NCI-H82 (cell line): ENCODE data around the gene BTG2.
"Not testable (repeated sequence)": the region's sequence is repeated elsewhere in the genome, so short reads cannot be mapped to it uniquely, and the experiment has no call there.

Experiments used
- DNase-seq: peaks from one replicate; lab custom pipeline; 2025; lab: John Stamatoyannopoulos, UW

The BTG2 gene

DNA sequence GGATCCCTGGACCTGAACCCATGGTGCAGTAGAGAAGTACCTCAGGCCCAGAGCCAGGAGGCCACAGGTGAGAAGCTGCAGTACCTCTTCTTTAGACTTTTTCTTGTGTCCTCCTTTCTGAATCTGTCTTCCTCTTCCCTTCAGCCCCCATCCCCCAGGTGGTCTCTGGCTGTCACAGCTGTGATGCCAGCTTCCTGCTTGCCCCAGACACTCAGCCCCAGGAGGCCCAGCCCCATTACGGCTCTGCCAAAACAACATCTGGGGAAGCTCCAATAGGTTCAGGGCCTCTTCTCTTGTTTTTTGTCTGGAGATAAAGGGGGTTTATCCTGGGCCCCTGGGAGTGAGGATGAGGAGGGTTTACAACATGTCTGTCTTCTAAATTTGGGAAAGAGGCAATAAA lies 9.5 kb upstream of the BTG2 start:
- DNase-seq = peak; percentile 48

- peak; percentile 89 for DNase-seq
Measured at GRCh38 chr1:203296460-203297073, 8.8 kb upstream of the BTG2 start.

DNA sequence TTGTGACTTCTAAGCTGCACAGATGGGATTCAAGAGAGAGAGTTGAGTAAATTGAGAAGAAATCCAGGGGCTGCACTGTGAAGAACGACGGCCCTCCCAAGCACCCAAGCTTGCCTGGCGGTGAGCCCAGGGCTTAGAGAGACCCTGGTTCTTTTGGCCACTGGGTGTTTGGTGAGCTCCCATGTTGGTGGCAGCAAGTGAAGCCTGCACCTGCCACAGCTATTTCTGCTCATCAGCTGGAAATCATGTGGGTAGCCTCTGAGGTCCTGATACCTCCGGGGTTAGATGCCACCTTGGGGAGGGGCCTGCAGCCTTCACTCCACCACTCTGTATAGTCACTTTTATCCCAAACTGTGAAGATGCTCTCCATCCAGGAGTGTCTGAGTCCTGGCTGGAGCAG lies 6.2 kb upstream of the BTG2 start:
- no peak for DNase-seq

DNA sequence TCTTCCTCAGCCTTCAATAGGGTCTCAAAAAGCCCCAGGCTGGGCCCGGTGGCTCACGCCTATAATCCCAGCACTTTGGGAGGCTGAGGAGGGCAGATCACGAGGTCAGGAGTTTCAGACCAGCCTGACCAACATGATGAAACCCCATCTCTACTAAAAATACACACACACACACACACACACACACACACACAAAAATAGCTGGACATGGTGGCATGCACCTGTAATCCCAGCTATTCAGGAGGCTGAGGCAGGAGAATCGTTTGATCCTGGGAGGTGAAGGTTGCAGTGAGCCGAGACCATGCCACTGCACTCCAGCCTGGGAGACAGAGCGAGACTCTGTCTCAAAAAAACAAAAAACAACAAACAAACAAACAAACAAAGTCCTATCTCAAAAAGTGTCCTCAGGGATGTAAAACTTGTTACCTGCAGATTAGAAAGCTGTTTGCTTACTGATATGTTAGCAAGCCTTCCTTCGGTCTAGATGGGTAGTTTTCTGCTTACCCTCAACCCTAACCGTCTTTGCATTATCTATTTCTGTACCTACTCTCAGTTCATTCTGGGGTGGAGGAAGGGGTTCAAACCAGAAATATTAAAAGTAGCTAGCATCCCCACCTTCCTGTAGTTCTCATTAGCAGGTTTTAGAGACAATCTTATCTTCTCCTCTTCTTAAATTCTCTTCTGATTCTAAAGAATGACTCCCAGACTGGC lies 5.4 kb upstream of the BTG2 start:
- not testable (repeated sequence) for DNase-seq

DNA sequence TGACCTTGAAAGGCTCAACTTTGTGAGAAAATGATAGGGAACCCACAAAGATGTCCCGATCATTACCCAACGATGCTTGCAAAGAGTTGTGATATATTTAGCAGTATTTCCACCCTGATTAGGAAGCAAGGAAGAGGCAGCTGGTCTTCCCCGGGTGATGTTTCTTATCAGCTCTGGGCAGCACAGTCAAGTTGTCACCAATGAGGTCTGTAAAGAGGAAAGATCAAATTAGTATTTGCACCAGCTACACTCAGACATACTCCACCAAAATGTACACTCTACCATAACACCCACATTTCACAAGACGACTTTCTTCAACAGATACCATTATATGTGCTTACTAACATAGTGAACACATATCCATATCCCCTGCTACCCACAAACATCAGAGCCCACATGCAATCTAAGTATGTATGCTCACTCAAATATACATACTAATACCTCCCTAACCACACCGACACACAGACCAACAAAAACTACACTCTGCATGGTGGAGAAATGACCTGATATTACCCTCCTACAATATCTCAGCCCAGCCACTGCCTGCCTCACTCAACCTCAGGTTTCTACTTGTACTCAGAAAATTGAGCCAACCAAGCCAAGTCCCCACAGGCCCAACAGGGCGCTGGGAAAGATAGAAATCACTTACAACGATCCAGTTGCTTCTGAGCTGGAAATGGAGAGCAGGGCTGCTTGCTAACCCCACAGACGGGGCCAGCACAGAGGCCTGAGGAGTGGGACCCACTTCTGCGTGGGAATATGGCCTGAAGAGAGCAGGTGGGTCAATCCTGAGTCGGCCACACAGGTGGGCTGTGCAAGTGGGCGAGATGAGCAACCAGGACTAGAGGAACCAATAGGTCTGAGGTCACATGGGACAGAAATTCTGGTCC lies 4.6 kb upstream of the BTG2 start:
- no peak for DNase-seq

DNA sequence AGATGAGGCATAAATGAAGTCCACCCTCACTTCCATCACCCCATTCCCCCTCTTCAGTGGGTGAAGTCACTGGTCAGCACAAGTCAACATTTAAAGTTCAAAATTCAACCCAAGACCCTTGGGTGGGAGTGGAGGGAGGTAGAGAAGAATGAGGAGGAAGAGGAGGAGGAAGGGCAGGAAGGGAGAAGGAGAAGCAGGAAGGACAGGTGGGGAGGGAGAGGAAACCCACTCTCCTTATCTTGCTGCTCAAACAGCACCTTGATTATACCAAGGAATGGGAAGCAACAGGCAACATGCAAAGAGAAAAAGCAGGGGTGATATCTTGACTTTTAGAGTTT lies 4.0 kb upstream of the BTG2 start:
- DNase-seq = no peak

DNA sequence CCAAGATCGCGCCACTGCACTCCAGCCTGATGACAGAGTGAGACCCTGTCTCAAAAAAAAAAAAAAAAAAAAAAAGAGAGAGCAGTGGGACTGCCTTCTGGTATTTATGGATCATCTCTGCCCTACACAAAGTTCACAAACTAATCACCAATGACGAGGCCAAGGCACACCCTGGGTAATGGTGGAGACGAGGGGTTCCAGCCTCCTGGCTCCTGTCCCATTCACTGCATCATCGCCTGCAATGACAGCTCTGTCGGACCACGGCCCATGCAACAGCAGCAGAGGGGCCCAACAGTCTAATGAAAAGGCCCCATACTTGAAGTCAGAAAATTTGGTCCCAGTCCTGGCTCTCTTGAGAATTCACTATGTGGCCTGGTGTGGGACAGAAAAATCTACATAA lies 2.9 kb upstream of the BTG2 start:
- no peak for DNase-seq

GRCh38 chr1:203302894-203303293 lies 2.4 kb upstream of the BTG2 start:
- no peak for DNase-seq

GRCh38 chr1:203304391-203304918 lies 864 bp upstream of the BTG2 start:
- no peak for DNase-seq

GRCh38 chr1:203305809-203306088 lies 430 bp downstream of the BTG2 start:
- peak; percentile 61 for DNase-seq

- DNase-seq = peak; percentile 65
Measured at GRCh38 chr1:203306089-203306964, 1.0 kb downstream of the BTG2 start.

DNA sequence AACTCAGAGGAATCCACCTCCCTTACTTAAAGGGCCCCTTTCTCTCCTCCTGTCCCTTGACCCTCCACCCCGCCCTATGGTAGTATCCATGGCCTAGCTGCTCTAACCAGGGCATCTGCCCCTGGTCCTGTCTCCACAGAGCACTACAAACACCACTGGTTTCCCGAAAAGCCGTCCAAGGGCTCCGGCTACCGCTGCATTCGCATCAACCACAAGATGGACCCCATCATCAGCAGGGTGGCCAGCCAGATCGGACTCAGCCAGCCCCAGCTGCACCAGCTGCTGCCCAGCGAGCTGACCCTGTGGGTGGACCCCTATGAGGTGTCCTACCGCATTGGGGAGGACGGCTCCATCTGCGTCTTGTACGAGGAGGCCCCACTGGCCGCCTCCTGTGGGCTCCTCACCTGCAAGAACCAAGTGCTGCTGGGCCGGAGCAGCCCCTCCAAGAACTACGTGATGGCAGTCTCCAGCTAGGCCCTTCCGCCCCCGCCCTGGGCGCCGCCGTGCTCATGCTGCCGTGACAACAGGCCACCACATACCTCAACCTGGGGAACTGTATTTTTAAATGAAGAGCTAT lies 1.7 kb downstream of the BTG2 start:
- no peak for DNase-seq

DNA sequence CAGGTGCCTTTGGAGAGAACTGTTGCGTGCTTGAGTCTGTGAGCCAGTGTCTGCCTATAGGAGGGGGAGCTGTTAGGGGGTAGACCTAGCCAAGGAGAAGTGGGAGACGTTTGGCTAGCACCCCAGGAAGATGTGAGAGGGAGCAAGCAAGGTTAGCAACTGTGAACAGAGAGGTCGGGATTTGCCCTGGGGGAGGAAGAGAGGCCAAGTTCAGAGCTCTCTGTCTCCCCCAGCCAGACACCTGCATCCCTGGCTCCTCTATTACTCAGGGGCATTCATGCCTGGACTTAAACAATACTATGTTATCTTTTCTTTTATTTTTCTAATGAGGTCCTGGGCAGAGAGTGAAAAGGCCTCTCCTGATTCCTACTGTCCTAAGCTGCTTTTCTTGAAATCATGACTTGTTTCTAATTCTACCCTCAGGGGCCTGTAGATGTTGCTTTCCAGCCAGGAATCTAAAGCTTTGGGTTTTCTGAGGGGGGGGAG lies 2.4 kb downstream of the BTG2 start:
- no peak for DNase-seq

DNA sequence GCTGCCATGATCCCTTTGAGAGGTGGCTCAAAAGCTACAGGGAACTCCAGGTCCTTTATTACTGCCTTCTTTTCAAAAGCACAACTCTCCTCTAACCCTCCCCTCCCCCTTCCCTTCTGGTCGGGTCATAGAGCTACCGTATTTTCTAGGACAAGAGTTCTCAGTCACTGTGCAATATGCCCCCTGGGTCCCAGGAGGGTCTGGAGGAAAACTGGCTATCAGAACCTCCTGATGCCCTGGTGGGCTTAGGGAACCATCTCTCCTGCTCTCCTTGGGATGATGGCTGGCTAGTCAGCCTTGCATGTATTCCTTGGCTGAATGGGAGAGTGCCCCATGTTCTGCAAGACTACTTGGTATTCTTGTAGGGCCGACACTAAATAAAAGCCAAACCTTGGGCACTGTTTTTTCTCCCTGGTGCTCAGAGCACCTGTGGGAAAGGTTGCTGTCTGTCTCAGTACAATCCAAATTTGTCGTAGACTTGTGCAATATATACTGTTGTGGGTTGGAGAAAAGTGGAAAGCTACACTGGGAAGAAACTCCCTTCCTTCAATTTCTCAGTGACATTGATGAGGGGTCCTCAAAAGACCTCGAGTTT lies 3.1 kb downstream of the BTG2 start:
- peak; percentile 43 for DNase-seq

- DNase-seq = no peak
Measured at GRCh38 chr1:203308923-203309331, 3.6 kb downstream of the BTG2 start.

GRCh38 chr1:203311368-203312301 lies 6.3 kb downstream of the BTG2 start:
- no peak for DNase-seq

DNA sequence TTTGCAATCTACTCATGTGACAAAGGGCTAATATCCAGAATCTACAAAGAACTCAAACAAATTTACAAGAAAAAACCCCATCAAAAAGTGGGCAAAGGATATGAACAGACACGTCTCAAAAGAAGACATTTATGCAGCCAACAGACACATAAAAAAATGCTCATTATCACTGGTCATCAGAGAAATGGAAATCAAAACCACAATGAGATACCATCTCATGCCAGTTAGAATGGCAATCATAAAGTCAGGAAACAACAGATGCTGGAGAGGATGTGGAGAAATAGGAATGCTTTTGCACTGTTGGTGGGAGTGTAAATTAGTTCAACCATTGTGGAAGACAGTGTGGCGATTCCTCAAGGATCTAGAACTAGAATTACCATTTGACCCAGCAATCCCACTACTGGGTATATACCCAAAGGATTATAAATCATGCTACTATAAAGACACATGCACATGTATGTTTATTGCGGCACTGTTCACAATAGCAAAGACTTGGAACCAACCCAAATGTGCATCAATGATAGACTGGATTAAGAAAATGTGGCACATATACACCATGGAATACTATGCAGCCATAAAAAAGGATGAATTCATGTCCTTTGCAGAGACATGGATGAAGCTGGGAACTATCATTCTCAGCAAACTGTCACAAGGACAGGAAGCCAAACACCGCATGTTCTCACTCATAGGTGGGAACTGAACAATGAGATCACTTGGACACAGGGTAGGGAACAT lies 8.9 kb downstream of the BTG2 start:
- DNase-seq = not testable (repeated sequence)

DNA sequence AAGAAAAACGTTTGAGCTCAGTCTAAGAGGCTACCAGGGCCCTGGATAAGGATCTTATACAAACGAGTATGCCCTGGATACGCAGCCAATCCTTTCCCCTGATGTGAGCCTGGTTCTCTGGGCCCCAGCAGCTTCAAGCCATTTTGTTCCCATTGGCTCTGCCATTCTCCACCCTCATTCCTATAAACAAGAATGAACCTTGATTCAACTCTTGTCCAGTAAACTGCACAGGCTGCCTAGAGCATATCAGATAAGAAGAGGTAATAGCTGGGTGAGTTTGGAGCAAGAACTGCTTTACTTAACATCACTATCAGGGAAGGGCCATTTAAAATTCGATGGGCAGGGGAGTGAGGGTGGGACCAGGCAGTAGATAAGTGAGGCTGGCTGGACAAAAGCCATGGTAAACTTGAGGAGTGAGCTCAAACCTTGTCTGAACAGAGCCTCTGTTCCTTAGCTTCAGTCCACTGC lies 11.3 kb downstream of the BTG2 start:
- no peak for DNase-seq
